ENCODE results near the gene NOXO1. TPM values are rescaled to one million over a fixed set of nuclear protein-coding genes. Genes with fewer than 3 reads are reported as not detected.
A peak's percentile ranks its signal among the peaks of the same experiment; 100 is the strongest.

Gene NOXO1
- total and polyA plus RNA-seq, 10 of the 15 experiments (the other 5 are each of a cell fraction or from before 2014, with no cell fraction given): 0.09 to 0.76 (median 0.26) TPM; not detected in 4

GRCh38 chr16:2009791-2010510 is 28.7 kb upstream of the NOXO1 start, which contains the start of gene ZNF598 (continued):
- TF ChIP-seq RELB (IDR thresholded peaks at IDR 0.05; ENCODE audit: low read depth): 0 out of 2 replicates have a peak, but pooled peaks have one; percentile 49
- TF ChIP-seq POLR2AphosphoS5 (IDR thresholded peaks at IDR 0.05; ENCODE audit: low read length): peak; percentile 87
- no peak for TF ChIP-seq ZBED1 (IDR thresholded peaks at IDR 0.05; ENCODE audit: borderline replicate concordance)
- TF ChIP-seq RUNX3 (IDR thresholded peaks at IDR 0.05; ENCODE audit: low read length): peak; percentile 46
- TF ChIP-seq NR2C1 (IDR thresholded peaks at IDR 0.05): peak; percentile 69
- TF ChIP-seq CBX5 (IDR thresholded peaks at IDR 0.05; ENCODE audit: low read depth): no peak
- no peak for TF ChIP-seq RAD51 (IDR thresholded peaks at IDR 0.05)
- no peak for TF ChIP-seq CUX1 (IDR thresholded peaks at IDR 0.05; ENCODE audit: insufficient replicate concordance, low read depth, low read length)
- TF ChIP-seq CBX3 (IDR thresholded peaks at IDR 0.05; ENCODE audit: borderline replicate concordance, low read depth): no peak
- TF ChIP-seq MEF2B (IDR thresholded peaks at IDR 0.05; ENCODE audit: partially characterized antibody, poor library complexity, severe bottlenecking): peak; percentile 19
- TF ChIP-seq BMI1 (IDR thresholded peaks at IDR 0.05; ENCODE audit: borderline replicate concordance): no peak
- no peak for TF ChIP-seq EED (IDR thresholded peaks at IDR 0.05; ENCODE audit: low read depth)
- TF ChIP-seq SP1 (IDR thresholded peaks at IDR 0.05; ENCODE audit: low read depth, low read length): no peak
- no peak for TF ChIP-seq SREBF1 (IDR thresholded peaks at IDR 0.05; ENCODE audit: low read length)
- TF ChIP-seq HDAC2 (IDR thresholded peaks at IDR 0.05): no peak
- 0 out of 2 replicates have a peak, but pooled peaks have one; percentile 61 for TF ChIP-seq TCF3 (IDR thresholded peaks at IDR 0.05; ENCODE audit: borderline replicate concordance, insufficient read depth, low read depth, low read length)
- no peak for TF ChIP-seq IRF4 (IDR thresholded peaks at IDR 0.05; ENCODE audit: low read depth, low read length)
- TF ChIP-seq GABPA (IDR thresholded peaks at IDR 0.05; ENCODE audit: low read depth): peak; percentile 87
- TF ChIP-seq HSF1 (IDR thresholded peaks at IDR 0.05; ENCODE audit: low read depth, low read length): no peak
- no peak for TF ChIP-seq ESRRA (IDR thresholded peaks at IDR 0.05; ENCODE audit: low read length)
- TF ChIP-seq HDAC6 (IDR thresholded peaks at IDR 0.05; ENCODE audit: unreplicated experiment): no peak
- peak; percentile 81 for TF ChIP-seq MYC (IDR thresholded peaks at IDR 0.05; ENCODE audit: insufficient read depth, insufficient read length, insufficient replicate concordance, low read length, severe bottlenecking)
- TF ChIP-seq NFYB (IDR thresholded peaks at IDR 0.05; ENCODE audit: insufficient read depth, low read depth, low read length): no peak
- peak; percentile 68 for TF ChIP-seq NR2F1 (conservative IDR thresholded peaks at IDR 0.05)

Measured in GM12878 (cell line).